Measurements from ENCODE around the gene OR8A1.

Gene OR8A1

DNA sequence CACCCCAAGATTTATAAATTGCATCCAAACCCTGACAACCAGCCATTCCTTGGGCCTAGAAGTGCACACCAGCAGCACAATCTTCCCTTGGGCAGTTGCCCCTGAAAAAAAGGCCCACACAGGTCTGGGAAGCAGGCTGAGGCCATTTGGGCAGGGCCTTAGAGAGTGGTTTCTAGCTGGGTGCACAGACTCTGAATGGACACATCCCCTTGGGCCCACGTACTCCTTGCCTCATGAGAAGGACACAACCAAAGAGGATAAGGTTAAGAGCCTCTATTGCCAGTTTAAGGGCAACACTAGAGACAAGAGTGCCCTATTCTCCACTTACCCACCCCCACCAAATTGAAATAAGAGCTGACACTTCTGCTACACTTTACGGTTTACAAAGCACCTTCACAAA is 40.5 kb downstream of the OR8A1 start:
- Histone ChIP-seq H3K4me3 (ENCODE audit: low read depth in 1 of 2, low read length in 2 of 2) (no peak overlapping the region), H3K4me1 (ENCODE audit: control insufficient read depth in 1 of 2, insufficient read depth in 2 of 2, low read length in 2 of 2) (no peaks in the 10 kb centered on the region)

GRCh38 chr11:124611064-124611463 is 41.3 kb downstream of the OR8A1 start, which contains the start of gene PANX3:
Gene PANX3, plus strand, starts transcription at chr11:124611428. Its CDS starts 129 bp downstream, at chr11:124611557.
- H3K9ac ChIP-seq (ENCODE audit: low read depth in 1 of 2, low read length in 2 of 2): no peak within 1 kb of the TSS
- no peaks in the 10 kb centered on the region for H3K4me1 ChIP-seq (ENCODE audit: control insufficient read depth in 1 of 2, insufficient read depth in 2 of 2, low read length in 2 of 2)
- H3K4me3 ChIP-seq (ENCODE audit: low read depth in 1 of 2, low read length in 2 of 2): no peak within 1 kb of the TSS
- H3K27ac ChIP-seq (ENCODE audit: low read depth, low read length): no peak within 1 kb of the TSS
- H3K27me3 ChIP-seq (ENCODE audit: control insufficient read depth in 1 of 2, insufficient read depth in 2 of 2, low read length in 2 of 2): peaks cover 0 to 9% of the 10 kb centered on the region in 2 donors
- H3K9me3 ChIP-seq (ENCODE audit: control insufficient read depth in 1 of 2, low read length in 2 of 2): no peaks in the 10 kb centered on the region
- H3K36me3 ChIP-seq (ENCODE audit: control insufficient read depth in 1 of 2, insufficient read depth in 2 of 2, low read length in 2 of 2): no peaks in the 10 kb centered on the region

More for the DNA sequence above, 40.5 kb downstream of the OR8A1 start:
- H3K27me3 ChIP-seq (ENCODE audit: control insufficient read depth in 1 of 2, insufficient read depth in 2 of 2, low read length in 2 of 2): peaks cover 0 to 9% of the 10 kb centered on the region in 2 donors
- H3K36me3 ChIP-seq (ENCODE audit: control insufficient read depth in 1 of 2, insufficient read depth in 2 of 2, low read length in 2 of 2): no peaks in the 10 kb centered on the region
- H3K27ac ChIP-seq (ENCODE audit: low read depth, low read length): no peak overlapping the region
- H3K9ac ChIP-seq (ENCODE audit: low read depth in 1 of 2, low read length in 2 of 2): no peak overlapping the region
- no peaks in the 10 kb centered on the region for H3K9me3 ChIP-seq (ENCODE audit: control insufficient read depth in 1 of 2, low read length in 2 of 2)

GRCh38 chr11:124612045-124612444 is 42.2 kb downstream of the OR8A1 start:
- Histone ChIP-seq H3K27me3 (ENCODE audit: control insufficient read depth in 1 of 2, insufficient read depth in 2 of 2, low read length in 2 of 2) (peaks cover 0 to 9% of the 10 kb centered on the region in 2 donors), H3K4me3 (ENCODE audit: low read depth in 1 of 2, low read length in 2 of 2) (no peak overlapping the region), H3K4me1 (ENCODE audit: control insufficient read depth in 1 of 2, insufficient read depth in 2 of 2, low read length in 2 of 2) (no peaks in the 10 kb centered on the region), H3K9ac (ENCODE audit: low read depth in 1 of 2, low read length in 2 of 2) (no peak overlapping the region), H3K36me3 (ENCODE audit: control insufficient read depth in 1 of 2, insufficient read depth in 2 of 2, low read length in 2 of 2) (no peaks in the 10 kb centered on the region), H3K27ac (ENCODE audit: low read depth, low read length) (no peak overlapping the region), H3K9me3 (ENCODE audit: control insufficient read depth in 1 of 2, low read length in 2 of 2) (no peaks in the 10 kb centered on the region)

- no peaks in the 10 kb centered on the region for H3K4me1 ChIP-seq (ENCODE audit: control insufficient read depth in 1 of 2, insufficient read depth in 2 of 2, low read length in 2 of 2)
- H3K27me3 ChIP-seq (ENCODE audit: control insufficient read depth in 1 of 2, insufficient read depth in 2 of 2, low read length in 2 of 2): peaks cover 0 to 9% of the 10 kb centered on the region in 2 donors
- H3K27ac ChIP-seq (ENCODE audit: low read depth, low read length): no peak overlapping the region
- H3K9me3 ChIP-seq (ENCODE audit: control insufficient read depth in 1 of 2, low read length in 2 of 2): no peaks in the 10 kb centered on the region
- no peak overlapping the region for H3K9ac ChIP-seq (ENCODE audit: low read depth in 1 of 2, low read length in 2 of 2)
- H3K4me3 ChIP-seq (ENCODE audit: low read depth in 1 of 2, low read length in 2 of 2): no peak overlapping the region
- no peaks in the 10 kb centered on the region for H3K36me3 ChIP-seq (ENCODE audit: control insufficient read depth in 1 of 2, insufficient read depth in 2 of 2, low read length in 2 of 2)
Measured at GRCh38 chr11:124612567-124613246, 42.9 kb downstream of the OR8A1 start.

DNA sequence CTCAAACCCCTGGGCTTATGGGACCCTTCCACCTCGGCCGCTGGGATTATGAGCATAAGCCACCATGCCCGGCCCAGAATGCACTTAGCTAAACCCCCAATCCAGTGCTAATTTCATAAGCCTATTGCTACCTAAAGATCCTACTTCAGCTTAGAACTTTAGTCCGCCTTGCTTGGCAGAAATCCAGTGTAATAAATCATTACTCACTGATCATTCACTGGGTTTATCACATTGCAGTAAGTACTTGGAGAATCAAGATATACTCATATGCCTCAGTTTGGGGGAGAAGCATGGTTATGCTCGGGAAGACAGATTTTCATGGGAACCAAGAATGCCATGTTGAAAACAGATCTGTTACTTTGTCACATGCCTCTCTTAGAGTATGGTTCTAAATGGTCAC is 49.1 kb downstream of the OR8A1 start:
- Histone ChIP-seq H3K4me3 (ENCODE audit: low read depth in 1 of 2, low read length in 2 of 2) (no peak overlapping the region), H3K36me3 (ENCODE audit: control insufficient read depth in 1 of 2, insufficient read depth in 2 of 2, low read length in 2 of 2) (no peaks in the 10 kb centered on the region), H3K9ac (ENCODE audit: low read depth in 1 of 2, low read length in 2 of 2) (no peak overlapping the region), H3K27ac (ENCODE audit: low read depth, low read length) (no peak overlapping the region), H3K9me3 (ENCODE audit: control insufficient read depth in 1 of 2, low read length in 2 of 2) (no peaks in the 10 kb centered on the region), H3K27me3 (ENCODE audit: control insufficient read depth in 1 of 2, insufficient read depth in 2 of 2, low read length in 2 of 2) (peaks cover 0 to 4% of the 10 kb centered on the region in 2 donors), H3K4me1 (ENCODE audit: control insufficient read depth in 1 of 2, insufficient read depth in 2 of 2, low read length in 2 of 2) (peaks cover 13 to 15% of the 10 kb centered on the region in 2 donors)
